NT2/D1 (cell line): ENCODE data around the gene PPFIBP1.

ENCODE experiments used
- YY1 ChIP-seq: IDR thresholded peaks from 2 replicates; pipeline ENCODE4 v1.6.1; 2011; ENCODE audit not compliant: insufficient read length, insufficient read depth
- ZNF274 ChIP-seq: IDR thresholded peaks from 2 replicates; pipeline ENCODE4 v1.6.1; 2011; ENCODE audit warnings: mild to moderate bottlenecking, low read depth, low read length

DNA sequence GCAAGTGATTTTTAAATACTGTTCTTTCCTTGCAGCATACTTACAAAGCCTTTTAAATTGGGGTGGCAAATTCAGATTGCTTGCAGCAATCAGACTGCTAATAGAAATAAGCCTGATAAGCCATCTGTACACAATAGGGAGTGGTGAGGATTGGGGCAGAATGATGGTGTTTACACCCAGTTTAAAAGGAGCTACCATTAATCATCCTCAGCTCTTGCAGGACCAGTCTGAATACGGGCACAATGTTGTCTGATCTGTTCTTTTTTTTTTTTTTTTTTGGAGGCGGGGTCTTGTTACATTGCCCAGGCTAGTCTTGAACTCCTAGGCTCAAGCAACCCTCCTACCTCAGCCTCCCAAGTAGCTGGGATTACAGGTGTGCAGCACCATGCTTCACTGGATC, 122.1 kb downstream of the PPFIBP1 start:
- TF ChIP-seq YY1 (no peak), ZNF274 (no peak)
